Lower lobe of right lung (tissue), 2 donors: ENCODE data around the gene TSC22D1. TPM values are rescaled to one million over a fixed set of nuclear protein-coding genes. Genes with fewer than 3 reads are reported as not detected.
"Not testable (repeated sequence)": the region's sequence is repeated elsewhere in the genome, so short reads cannot be mapped to it uniquely, and the experiment has no call there.

Experiments used
- ATAC-seq, 2 donors: fragments of 200-7000 bp; cut with Tn5 transposase; one replicate each; pipeline ENCODE4 v1.9.1; 2020 to 2022; ENCODE audit warnings: mild to moderate bottlenecking in 2 of 2, moderate library complexity in 2 of 2
- DNase-seq: peaks from one replicate; pipeline ENCODE4 v3.0.0-alpha.2; 2020
- H3K27ac ChIP-seq: fragments of 200-600 bp; one replicate; pipeline ENCODE4 v1.8.0; 2022
- H3K27me3 ChIP-seq: fragments of 200-600 bp; one replicate; pipeline ENCODE4 v1.8.0; 2022; ENCODE audit warnings: low read depth
- H3K36me3 ChIP-seq: fragments of 200-600 bp; one replicate; pipeline ENCODE4 v1.8.0; 2022; ENCODE audit warnings: mild to moderate bottlenecking
- H3K4me1 ChIP-seq: fragments of 200-600 bp; one replicate; pipeline ENCODE4 v1.8.0; 2022
- H3K4me3 ChIP-seq: fragments of 200-600 bp; one replicate; pipeline ENCODE4 v1.8.0; 2022; ENCODE audit warnings: mild to moderate bottlenecking
- H3K9me3 ChIP-seq: fragments of 200-600 bp; one replicate; pipeline ENCODE4 v1.8.0; 2022
- intact Hi-C: fragments of 100-400 bp; cut with DNase I; formaldehyde crosslinking; loops from one replicate; pipeline ENCODE4 v1.11.0; 2022
- total RNA-seq: library from RNA; stranded (reverse); fragmentation: NEBNext Ultra II Directional; extraction: Animal tissue kit (Norgen Biotek cat#: 25700); gene quantifications from one replicate; pipeline ENCODE4 v1.2.1, GENCODE V29; 2021
- TF ChIP-seq, protein P1 (sequence below): fragments of 200-600 bp; IDR thresholded peaks from one replicate; pipeline ENCODE4 v1.8.0; 2022; ENCODE audit warnings: antibody characterized with exemption, mild to moderate bottlenecking
- donor health status: DM: no; HTN: yes; CAD: no; lungs with severe emphysema.

Gene TSC22D1
- total RNA-seq, 1 donor from 2014 or later, result 163 TPM

DNA sequence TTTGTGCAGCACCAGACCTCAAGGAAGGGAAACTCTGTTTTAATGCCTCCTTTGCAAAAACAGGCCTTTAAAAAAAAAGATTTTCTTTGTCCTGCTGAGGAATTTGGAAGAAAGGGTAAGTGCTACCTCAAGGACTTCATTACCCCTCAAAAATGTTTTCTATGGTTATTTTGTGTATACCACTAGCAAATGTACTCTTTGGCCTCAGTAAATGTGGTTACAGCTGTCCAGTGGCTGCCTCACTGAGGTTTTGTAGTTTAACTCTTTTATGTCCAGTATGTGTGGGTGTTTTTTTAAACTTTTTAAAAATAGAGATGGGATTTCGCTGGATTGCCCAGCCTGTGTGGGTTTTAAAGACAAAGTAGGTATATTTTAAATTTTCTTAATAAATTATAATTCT, 42.2 kb upstream of the TSC22D1 start:
- intact Hi-C loops, result no loop called here
- Histone ChIP-seq H3K27ac (no peak overlapping the region), H3K27me3 (no peaks in the 10 kb centered on the region), H3K4me3 (no peak overlapping the region), H3K36me3 (no peaks in the 10 kb centered on the region), H3K4me1 (no peaks in the 10 kb centered on the region), H3K9me3 (no peaks in the 10 kb centered on the region)
- TF ChIP-seq, protein P1, sequence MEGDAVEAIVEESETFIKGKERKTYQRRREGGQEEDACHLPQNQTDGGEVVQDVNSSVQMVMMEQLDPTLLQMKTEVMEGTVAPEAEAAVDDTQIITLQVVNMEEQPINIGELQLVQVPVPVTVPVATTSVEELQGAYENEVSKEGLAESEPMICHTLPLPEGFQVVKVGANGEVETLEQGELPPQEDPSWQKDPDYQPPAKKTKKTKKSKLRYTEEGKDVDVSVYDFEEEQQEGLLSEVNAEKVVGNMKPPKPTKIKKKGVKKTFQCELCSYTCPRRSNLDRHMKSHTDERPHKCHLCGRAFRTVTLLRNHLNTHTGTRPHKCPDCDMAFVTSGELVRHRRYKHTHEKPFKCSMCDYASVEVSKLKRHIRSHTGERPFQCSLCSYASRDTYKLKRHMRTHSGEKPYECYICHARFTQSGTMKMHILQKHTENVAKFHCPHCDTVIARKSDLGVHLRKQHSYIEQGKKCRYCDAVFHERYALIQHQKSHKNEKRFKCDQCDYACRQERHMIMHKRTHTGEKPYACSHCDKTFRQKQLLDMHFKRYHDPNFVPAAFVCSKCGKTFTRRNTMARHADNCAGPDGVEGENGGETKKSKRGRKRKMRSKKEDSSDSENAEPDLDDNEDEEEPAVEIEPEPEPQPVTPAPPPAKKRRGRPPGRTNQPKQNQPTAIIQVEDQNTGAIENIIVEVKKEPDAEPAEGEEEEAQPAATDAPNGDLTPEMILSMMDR, result no peak
- DNase-seq (no peak), ATAC-seq (no peak)

DNA sequence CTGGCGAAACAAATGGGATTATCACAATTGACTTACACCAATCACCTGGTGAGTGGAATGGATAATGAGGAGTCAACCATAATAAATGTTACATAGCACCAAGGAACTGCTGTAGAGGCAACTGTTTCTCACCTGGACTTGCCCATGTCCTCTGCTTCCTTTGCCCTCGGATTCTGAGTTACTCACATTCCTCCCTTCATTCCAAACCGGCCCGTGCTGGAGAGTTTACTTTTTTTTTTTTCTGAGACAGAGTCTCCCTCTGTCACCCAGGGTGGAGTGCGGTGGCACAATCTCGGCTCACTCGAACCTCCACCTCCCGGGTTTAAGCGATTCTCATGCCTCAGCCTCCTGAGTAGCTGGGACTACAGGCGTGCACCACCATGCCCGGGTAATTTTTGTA, 41.5 kb upstream of the TSC22D1 start:
- Histone ChIP-seq H3K4me1 (no peaks in the 10 kb centered on the region), H3K9me3 (no peaks in the 10 kb centered on the region), H3K4me3 (no peak overlapping the region), H3K36me3 (no peaks in the 10 kb centered on the region), H3K27me3 (no peaks in the 10 kb centered on the region), H3K27ac (no peak overlapping the region)
- DNase-seq (no peak), ATAC-seq (no peak)
- TF ChIP-seq, protein P1, result no peak
- intact Hi-C loops, result no loop called here

DNA sequence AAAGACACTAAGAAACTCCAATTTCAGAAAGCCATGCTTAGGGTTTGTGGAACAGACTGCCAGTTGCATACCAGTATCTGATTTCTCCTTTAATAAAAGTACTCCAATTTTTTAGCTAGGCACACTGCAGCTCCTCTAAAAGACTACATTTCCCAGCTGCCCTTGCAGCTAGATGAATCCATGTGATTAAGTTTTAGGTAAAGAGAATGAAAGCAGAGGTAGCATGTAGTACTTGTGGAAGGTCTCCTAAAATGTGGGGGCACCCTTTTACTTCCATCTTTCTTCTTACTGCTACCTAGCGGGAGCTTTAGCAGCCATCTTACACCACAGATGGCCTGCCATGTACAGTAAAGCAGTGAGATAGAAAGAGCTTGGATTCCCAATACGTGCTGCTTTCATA, 33.0 kb upstream of the TSC22D1 start:
- intact Hi-C loops, result no loop called here
- TF ChIP-seq, protein P1, result no peak
- H3K27ac ChIP-seq, result no peak overlapping the region
- ATAC-seq (no peak), DNase-seq (no peak)
- H3K9me3 ChIP-seq, result peaks cover 9% of the 10 kb centered on the region
- no peaks in the 10 kb centered on the region for H3K4me1 ChIP-seq
- no peaks in the 10 kb centered on the region for H3K27me3 ChIP-seq
- no peak overlapping the region for H3K4me3 ChIP-seq
- no peaks in the 10 kb centered on the region for H3K36me3 ChIP-seq

DNA sequence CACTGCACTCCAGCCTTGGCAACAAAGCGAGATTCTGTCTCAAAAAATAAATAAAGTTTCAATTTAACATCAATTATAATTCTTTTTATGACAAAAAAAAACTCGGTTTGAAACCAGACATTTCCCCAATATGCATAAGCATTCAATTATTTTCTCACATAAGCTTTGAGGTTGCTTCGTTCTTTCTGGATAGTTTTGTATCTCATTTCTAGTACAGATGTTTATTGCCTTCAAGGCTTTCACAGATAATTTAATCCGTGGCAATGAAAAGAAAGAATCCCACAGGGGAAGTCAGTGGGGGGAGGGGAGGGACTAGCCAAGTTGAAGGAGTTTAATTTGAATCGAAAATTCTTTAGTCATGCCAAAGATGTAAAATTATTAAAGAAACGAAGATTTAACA, 29.6 kb upstream of the TSC22D1 start:
- H3K9me3 ChIP-seq, result peaks cover 6% of the 10 kb centered on the region
- no peak overlapping the region for H3K4me3 ChIP-seq
- TF ChIP-seq, protein P1, result no peak
- intact Hi-C loops, result no loop called here
- H3K4me1 ChIP-seq, result no peaks in the 10 kb centered on the region
- H3K27me3 ChIP-seq, result no peaks in the 10 kb centered on the region
- no peak for ATAC-seq
- H3K27ac ChIP-seq, result no peak overlapping the region
- no peaks in the 10 kb centered on the region for H3K36me3 ChIP-seq
- DNase-seq, result no peak

DNA sequence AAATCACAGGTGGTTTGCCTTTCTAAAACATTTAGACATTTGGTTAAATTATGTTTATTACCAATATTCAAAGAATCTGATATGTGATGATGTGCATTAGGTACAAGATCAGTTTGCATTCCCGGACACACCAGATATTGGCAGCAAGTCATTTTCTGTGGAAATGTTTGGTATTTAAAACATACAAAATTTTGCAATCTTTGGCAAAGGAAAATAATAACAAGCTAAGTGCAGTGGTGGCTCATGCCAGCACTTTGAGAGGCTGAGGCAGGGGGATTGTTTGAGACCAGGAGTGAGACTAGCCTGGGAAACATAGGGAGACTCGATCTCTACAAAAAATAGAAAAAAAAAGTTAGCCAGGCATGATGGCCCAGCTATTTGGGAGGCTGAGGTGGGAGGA, 29.1 kb upstream of the TSC22D1 start:
- TF ChIP-seq, protein P1, result no peak
- Histone ChIP-seq H3K27me3 (no peaks in the 10 kb centered on the region), H3K4me3 (no peak overlapping the region), H3K4me1 (no peaks in the 10 kb centered on the region), H3K9me3 (peaks cover 1% of the 10 kb centered on the region), H3K36me3 (no peaks in the 10 kb centered on the region), H3K27ac (no peak overlapping the region)
- DNase-seq, result no peak
- intact Hi-C loops, result no loop called here
- ATAC-seq, result no peak

DNA sequence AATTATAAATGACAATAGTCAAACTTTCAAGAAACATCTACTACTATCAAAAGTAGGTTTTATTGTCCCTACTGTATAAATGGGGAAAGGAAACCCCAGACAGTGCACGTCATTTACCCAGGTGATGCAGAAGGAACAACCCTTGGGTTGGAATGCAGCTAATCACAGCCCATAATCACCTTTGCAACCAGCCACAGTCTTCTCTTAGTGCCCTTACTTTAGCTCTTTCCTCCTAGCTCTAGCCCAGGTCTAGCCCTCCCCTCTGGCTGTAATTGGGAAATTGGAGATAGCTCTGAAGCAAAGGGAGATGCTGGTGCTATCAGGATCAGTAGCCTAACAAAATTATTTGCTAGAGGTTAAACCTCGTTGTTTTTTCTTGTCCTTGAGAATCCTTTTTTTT, 25.5 kb upstream of the TSC22D1 start:
- Histone ChIP-seq H3K4me3 (no peak overlapping the region), H3K9me3 (no peaks in the 10 kb centered on the region), H3K4me1 (no peaks in the 10 kb centered on the region), H3K36me3 (no peaks in the 10 kb centered on the region), H3K27ac (no peak overlapping the region), H3K27me3 (no peaks in the 10 kb centered on the region)
- DNase-seq (no peak), ATAC-seq (no peak)
- intact Hi-C loops, result no loop called here
- TF ChIP-seq, protein P1, result no peak

DNA sequence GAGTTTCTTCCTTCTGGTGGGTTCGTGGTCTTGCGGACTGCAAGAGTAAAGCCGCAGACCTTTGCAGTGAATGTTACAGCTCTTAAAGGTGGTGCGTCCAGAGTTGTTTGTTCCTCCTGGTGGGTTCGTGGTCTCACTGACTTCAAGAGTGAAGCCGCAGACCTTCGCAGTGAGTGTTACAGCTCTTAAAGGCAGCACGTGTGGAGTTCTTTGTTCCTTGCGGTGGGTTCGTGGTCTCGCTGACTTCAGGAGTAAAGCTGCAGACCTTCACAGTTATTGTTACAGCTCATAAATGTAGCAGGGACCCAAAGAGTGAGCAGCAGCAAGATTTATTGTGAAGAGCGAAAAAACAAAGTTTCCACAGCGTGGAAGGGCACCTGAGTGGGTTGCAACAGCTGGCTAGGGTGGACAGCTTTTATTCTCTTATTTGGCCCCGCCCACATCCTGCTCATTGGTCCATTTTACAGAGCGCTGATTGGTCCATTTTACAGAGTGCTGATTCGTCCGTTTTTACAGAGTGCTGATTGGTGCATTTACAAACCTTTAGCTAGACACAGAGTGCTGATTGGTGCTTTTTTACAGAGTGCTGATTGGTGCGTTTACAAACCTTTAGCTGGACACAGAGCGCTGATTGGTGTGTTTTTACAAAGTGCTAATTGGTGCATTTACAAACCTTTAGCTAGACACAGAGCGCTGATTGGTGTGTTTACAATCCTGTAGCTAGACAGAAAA, 17.9 kb upstream of the TSC22D1 start:
- H3K4me1 ChIP-seq, H3K27ac ChIP-seq, H3K36me3 ChIP-seq, ATAC-seq, DNase-seq, H3K27me3 ChIP-seq, H3K9me3 ChIP-seq, H3K4me3 ChIP-seq, intact Hi-C loops: not testable (repeated sequence)
